GM18507 (cell line): ENCODE data around the gene LRFN5.

Experiments used
- DNase-seq: peaks from one replicate; pipeline ENCODE4 v3.0.0; 2011; ENCODE audit warnings: low read depth; ENCODE audit not compliant: insufficient read length; ENCODE audit errors: extremely low spot score
- FAIRE-seq: peaks from 2 replicates; lab custom pipeline; 2011; peaks lifted over from hg19 to GRCh38; lab: Jason Lieb, UNC

Gene LRFN5

GRCh38 chr14:41758011-41758665 is 151.5 kb downstream of the LRFN5 start:
- DNase-seq (no peak), FAIRE-seq (no peak)

DNA sequence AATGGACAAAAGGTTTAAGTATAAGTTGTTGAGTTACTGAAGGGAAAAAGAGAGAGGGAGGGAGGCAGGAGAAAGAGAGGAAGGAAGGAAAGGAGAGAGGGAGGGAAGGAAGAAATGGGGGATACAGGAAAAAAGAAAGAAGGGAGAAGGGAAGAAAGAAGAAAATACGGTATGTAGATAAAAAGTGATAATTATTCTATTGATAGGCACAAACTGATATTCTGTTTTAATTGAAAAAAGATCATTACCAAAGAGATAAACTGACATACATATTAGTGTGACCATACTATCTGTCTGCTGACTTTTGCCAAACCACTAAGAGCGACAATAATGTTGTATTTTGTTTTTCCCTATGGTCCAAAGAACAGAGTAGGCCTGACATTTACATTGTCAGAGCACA is 154.5 kb downstream of the LRFN5 start:
- FAIRE-seq (no peak), DNase-seq (no peak)

DNA sequence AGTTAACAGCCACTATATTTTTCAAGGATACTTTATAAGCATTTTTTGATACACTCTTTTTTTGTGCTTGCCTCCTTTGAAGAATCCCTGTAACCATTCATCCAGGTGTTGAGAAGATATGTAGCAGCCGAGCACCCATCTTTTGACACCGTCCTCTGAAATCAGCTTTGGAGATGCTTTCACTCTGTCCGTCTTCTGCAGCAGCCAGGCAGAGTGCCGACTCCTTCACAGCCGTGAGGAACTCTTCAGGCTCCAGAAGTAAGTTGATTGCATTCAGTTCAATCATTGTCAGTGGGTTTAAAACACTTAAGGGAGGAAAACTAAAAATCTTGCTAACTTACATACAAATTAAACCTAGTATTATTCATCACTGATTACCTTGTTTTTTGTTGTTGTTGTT is 160.1 kb downstream of the LRFN5 start:
- FAIRE-seq (no peak), DNase-seq (no peak)

- DNase-seq (no peak), FAIRE-seq (no peak)
These were observed 167.0 kb downstream of the LRFN5 start for GRCh38 chr14:41773536-41774279.

- no peak for FAIRE-seq
- DNase-seq, result no peak
These were observed 175.8 kb downstream of the LRFN5 start for GRCh38 chr14:41782511-41782910.

- FAIRE-seq (no peak), DNase-seq (no peak)
These were observed 176.7 kb downstream of the LRFN5 start for GRCh38 chr14:41783403-41783802.

DNA sequence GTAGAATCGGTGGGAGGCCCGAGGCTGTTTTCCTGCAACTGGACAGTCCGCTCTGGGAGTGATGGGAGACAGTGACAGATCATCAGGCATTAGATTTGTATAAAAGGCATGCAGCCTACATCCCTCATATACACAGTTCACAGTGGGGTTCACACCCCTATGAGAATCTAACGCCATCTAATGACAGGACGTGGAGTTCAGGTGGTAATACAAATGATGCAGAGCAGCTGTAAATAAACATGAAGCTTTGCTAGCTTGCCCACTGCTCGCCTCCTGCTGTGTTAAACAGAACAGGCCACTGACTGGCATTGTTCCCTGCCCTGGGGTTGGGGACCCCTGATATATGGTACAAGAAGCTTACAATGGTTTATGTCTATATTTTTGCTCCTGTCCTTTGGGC is 179.0 kb downstream of the LRFN5 start:
- no peak for DNase-seq
- no peak for FAIRE-seq

DNA sequence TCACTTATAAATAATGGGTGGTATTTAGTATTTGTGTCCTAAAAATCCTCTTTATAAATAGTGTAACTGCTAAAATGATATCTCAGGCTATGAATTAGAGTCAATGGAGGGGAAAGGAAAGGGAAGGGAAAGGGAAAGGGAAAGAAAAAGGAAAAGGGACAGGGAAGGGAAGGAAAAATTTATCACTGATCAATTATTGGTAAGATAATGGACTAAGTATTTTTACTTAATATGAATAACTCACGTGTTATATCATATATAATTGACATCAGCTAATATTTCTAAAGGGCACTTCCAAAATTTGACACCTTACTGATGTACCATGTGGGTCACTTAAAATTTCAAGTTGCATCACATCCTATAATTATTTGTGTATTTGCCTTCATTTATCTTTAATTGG is 193.1 kb downstream of the LRFN5 start:
- DNase-seq (no peak), FAIRE-seq (no peak)

GRCh38 chr14:41805633-41806032 is 199.0 kb downstream of the LRFN5 start:
- FAIRE-seq (no peak), DNase-seq (no peak)

GRCh38 chr14:41806366-41806975 is 199.8 kb downstream of the LRFN5 start:
- FAIRE-seq (no peak), DNase-seq (no peak)

- DNase-seq (no peak), FAIRE-seq (no peak)
These were observed 203.7 kb downstream of the LRFN5 start for GRCh38 chr14:41810362-41810761.

DNA sequence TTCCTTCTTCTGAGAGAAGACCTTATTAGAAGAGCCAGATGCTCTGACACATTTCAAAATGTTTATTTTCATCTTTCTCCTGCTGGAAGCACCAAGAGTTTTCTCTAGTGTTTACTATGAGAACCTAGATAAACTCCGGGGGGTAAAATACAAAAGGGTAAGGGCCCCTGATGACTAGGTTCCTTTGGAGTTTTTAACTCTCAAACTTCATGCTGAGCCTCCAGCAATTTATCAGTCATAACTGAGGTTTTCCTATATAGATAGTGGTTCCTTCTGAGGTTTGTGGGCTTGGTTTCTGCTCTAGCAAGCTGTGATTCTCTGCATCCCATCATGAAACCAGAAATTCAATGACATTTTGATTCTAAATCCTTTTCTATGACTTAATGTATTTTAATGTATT is 210.9 kb downstream of the LRFN5 start:
- FAIRE-seq, result no peak
- no peak for DNase-seq

- no peak for FAIRE-seq
- DNase-seq, result no peak
These were observed 217.8 kb downstream of the LRFN5 start for GRCh38 chr14:41824441-41824840.

DNA sequence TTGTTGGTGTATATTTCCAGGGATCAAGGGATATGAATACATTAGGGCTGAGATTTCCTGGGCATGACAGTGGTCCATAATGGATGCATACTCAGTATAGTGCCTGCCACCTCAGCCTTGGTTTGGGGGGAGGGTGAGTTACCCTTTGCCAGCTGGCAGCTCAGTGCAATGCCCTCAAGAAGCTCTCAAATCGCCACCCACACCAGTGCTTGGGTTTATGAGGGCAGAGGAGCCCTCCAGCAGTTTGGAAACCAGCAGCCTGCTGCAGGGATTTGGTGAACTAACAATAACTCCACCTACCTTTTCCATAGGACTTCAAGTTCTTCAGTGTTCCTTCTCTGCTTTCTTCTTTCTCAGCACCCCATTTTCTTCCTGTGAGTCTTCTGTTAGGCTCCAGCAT is 218.9 kb downstream of the LRFN5 start:
- FAIRE-seq, result no peak
- DNase-seq, result no peak

- no peak for FAIRE-seq
- DNase-seq, result no peak
These were observed 224.2 kb downstream of the LRFN5 start for GRCh38 chr14:41830714-41831406.

GRCh38 chr14:41839661-41840060 is 233.0 kb downstream of the LRFN5 start:
- FAIRE-seq, result no peak
- no peak for DNase-seq

- DNase-seq (no peak), FAIRE-seq (no peak)
These were observed 252.7 kb downstream of the LRFN5 start for GRCh38 chr14:41859336-41859735.

DNA sequence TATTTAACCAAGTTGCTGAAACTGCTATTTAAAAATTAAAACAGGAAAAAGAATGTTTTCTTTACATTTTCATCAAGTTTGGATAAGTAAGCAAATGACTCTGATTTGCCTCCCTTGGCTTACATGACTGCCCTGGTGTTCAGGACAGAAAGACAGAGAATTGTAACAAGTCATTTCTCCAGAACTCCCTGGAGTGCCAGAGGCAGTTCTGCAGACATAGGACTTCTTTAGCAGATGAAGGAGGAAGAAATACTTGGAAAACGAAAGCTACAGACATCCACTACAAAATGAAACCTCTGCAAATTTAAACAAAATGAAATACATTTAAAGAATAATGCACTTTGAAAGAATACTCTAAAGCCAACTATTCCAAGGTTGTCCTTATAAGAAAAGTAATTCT is 253.9 kb downstream of the LRFN5 start:
- DNase-seq (no peak), FAIRE-seq (no peak)

GRCh38 chr14:41865894-41866293 is 259.2 kb downstream of the LRFN5 start:
- DNase-seq (no peak), FAIRE-seq (no peak)

DNA sequence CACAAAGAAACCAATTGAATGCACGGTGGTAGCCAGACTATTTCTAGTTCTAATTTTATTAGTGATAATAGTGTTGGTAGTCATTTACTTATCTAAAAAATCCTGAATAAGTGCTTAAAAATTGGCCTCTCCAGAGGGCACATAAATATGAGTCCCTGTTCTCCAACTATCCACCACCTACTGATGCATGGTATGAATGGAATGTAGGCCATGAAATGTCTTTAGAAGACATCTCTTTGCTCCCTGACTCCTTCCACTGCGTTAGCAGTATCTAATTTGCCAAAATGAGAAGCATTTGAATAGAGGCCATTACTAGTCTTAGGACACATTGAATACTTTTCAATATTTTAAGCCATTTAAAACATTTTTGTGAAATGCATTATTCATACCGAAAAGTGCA is 261.7 kb downstream of the LRFN5 start:
- DNase-seq, result no peak
- FAIRE-seq, result no peak
